ENCODE measurements around the gene CPSF2.

- TF ChIP-seq, protein P1, sequence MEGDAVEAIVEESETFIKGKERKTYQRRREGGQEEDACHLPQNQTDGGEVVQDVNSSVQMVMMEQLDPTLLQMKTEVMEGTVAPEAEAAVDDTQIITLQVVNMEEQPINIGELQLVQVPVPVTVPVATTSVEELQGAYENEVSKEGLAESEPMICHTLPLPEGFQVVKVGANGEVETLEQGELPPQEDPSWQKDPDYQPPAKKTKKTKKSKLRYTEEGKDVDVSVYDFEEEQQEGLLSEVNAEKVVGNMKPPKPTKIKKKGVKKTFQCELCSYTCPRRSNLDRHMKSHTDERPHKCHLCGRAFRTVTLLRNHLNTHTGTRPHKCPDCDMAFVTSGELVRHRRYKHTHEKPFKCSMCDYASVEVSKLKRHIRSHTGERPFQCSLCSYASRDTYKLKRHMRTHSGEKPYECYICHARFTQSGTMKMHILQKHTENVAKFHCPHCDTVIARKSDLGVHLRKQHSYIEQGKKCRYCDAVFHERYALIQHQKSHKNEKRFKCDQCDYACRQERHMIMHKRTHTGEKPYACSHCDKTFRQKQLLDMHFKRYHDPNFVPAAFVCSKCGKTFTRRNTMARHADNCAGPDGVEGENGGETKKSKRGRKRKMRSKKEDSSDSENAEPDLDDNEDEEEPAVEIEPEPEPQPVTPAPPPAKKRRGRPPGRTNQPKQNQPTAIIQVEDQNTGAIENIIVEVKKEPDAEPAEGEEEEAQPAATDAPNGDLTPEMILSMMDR (conservative IDR thresholded peaks at IDR 0.05 in 1 of 2, IDR thresholded peaks at IDR 0.05 in 1 of 2; ENCODE audit: low read depth in 1 of 2, low read length in 2 of 2) = no peak
- no peak for TF ChIP-seq EZH2 (IDR thresholded peaks at IDR 0.05; ENCODE audit: low read length, missing control alignments)
These were observed 85.5 kb downstream of the CPSF2 start for GRCh38 chr14:92207012-92207927.

All from fibroblast of lung (primary cell).